SK-N-MC (cell line): Measurements from ENCODE around the gene ZNF441.
A peak's percentile ranks its signal among the peaks of the same experiment; 100 is the strongest.
"Not testable (repeated sequence)": the region's sequence is repeated elsewhere in the genome, so short reads cannot be mapped to it uniquely, and the experiment has no call there.

ENCODE experiments used
- DNase-seq: peaks from one replicate; pipeline ENCODE4 v3.0.0-alpha.2; 2011; ENCODE audit warnings: low read depth, low spot score
- H3K27ac ChIP-seq: fragments of 200-600 bp; sonication (generic); 2 replicates; pipeline ENCODE4 v1.5.1; 2016; ENCODE audit warnings: mixed run types
- H3K36me3 ChIP-seq: fragments of 200-600 bp; sonication (generic); 2 replicates; pipeline ENCODE4 v1.6.1; 2017; ENCODE audit warnings: antibody characterized with exemption, low read length, mixed read lengths; ENCODE audit not compliant: insufficient read depth
- H3K4me3 ChIP-seq: fragments of 200-600 bp; sonication (generic); 2 replicates; pipeline ENCODE4 v1.5.1; 2016
- H3K9ac ChIP-seq: fragments of 200-600 bp; sonication (generic); 2 replicates; pipeline ENCODE4 v1.8.0; 2017; ENCODE audit warnings: mixed run types, mixed read lengths; ENCODE audit not compliant: insufficient read length
- H3K9me3 ChIP-seq: fragments of 200-600 bp; sonication (generic); 2 replicates; pipeline ENCODE4 v1.6.1; 2017; ENCODE audit warnings: low read depth, mild to moderate bottlenecking, antibody characterized with exemption, low read length, moderate library complexity, mixed read lengths
- EZH2 ChIP-seq: fragments of 200-600 bp; sonication (generic); IDR thresholded peaks from one replicate; pipeline ENCODE4 v1.6.1; 2017; ENCODE audit warnings: antibody characterized with exemption
- FOXP2 ChIP-seq: optimal IDR thresholded peaks from 2 replicates; pipeline ENCODE3; 2011; ENCODE audit warnings: mild to moderate bottlenecking, moderate library complexity; ENCODE audit not compliant: insufficient read depth; ENCODE audit errors: extremely low read length, control extremely low read depth
- POLR2AphosphoS5 ChIP-seq: IDR thresholded peaks from 2 replicates; pipeline ENCODE4 v1.6.1; 2012; ENCODE audit warnings: mild to moderate bottlenecking, low read depth, low read length, borderline replicate concordance

Gene ZNF441

DNA sequence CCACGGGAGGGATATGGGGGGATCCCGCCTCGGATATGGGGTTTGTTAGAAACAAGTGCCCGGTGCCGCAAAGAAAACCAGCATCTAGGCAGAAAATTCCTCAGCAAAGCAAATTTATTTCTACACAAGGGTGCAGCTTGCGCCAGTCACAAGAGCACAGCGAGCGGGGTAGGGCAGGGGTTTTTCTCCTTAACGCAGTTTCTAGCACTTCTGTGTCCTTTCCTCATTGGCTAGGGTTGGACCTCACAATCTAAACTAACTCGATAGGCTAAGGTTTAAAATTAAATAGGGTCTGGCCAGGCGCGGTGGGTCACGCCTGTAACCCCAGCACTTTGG, 47.9 kb downstream of the ZNF441 start:
- H3K36me3 ChIP-seq, result no peaks in the 10 kb centered on the region
- no peak for DNase-seq
- TF ChIP-seq EZH2 (no peak), POLR2AphosphoS5 (no peak), FOXP2 (no peak)
- peak overlapping the region; percentile 89 for H3K4me3 ChIP-seq
- H3K9me3 ChIP-seq, result no peaks in the 10 kb centered on the region
- H3K9ac ChIP-seq, result peak overlapping the region; percentile 75
- no peak overlapping the region for H3K27ac ChIP-seq

DNA sequence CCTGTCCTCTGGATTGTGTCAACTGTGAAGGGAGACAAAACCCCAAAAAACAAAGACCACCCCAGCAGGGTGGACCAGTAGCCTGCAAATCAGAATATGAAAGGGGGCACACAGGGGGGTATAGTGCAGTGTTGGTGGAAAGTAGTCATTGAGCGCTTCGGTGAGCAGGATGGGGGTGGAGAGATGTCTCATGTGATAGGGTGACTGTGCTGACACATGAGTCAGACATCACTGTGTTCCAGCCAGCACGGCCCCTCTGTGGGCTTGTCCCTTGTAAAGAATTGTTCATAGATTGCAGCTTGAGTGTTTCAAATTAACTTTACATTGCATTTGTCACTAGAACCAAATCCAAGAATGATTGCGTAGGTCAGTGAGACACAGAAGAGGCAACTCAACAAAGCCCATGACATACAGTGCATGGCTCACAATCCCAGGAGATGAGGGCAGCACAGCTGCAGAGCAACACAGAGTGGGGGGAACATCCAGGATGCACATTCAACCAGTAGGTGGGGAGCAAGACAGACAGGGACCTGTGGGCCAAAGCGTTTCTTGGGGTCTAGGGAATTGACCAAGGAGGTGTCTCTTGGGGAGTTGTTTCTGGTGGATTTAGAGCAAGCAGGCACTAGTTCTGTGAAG, 54.8 kb downstream of the ZNF441 start:
- Histone ChIP-seq H3K4me3 (no peak overlapping the region), H3K36me3 (no peaks in the 10 kb centered on the region), H3K27ac (no peak overlapping the region), H3K9me3 (no peaks in the 10 kb centered on the region), H3K9ac (no peak overlapping the region)
- DNase-seq, result no peak
- no peak for TF ChIP-seq FOXP2
- no peak for TF ChIP-seq POLR2AphosphoS5
- TF ChIP-seq EZH2, result no peak

DNA sequence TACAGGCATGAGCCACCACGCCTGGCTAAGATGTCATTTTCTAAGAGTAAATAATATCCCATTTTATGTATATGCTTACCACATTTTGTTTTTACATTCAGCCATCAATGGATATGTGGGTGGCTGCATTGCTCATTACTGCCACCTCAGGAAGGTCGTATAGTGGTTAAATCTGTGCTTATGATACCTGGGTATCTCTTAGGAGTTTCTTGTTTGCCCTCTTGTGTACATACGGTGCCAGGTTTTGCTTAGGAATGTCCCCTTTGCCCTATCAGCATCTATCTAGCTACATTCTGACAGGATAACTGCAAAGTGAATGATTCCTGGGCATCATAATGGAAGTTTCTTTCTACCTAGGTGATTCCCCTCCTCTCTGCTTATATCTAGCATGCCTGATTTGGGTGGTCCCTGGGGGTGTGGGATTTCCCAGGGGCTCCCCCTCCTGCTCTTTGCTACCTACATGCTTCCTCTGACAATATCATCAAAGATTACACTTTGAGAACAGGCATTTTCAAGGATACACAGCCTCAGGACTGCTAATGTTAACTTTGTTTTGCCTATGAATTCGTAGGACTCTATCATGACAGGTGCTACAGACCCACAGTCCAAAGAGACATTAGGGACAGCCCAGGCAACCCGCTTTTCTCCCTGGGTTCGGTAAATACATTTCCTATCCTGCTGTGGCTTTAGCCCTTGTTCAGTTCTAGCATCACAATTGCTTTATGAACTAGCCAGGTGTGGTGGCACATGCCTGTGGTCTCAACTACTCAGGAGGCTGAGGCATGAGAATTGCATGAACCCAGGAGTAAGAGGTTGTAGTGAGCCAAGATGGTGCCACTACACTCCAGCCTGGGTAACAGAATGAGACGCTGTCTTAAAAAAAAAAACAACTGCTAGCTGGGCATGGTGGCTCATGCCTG, 62.4 kb downstream of the ZNF441 start:
- not testable (repeated sequence) for H3K27ac ChIP-seq, DNase-seq, H3K4me3 ChIP-seq, H3K9ac ChIP-seq
- H3K9me3 ChIP-seq, result peaks cover 17% of the 10 kb centered on the region
- H3K36me3 ChIP-seq, result peaks cover 20% of the 10 kb centered on the region

DNA sequence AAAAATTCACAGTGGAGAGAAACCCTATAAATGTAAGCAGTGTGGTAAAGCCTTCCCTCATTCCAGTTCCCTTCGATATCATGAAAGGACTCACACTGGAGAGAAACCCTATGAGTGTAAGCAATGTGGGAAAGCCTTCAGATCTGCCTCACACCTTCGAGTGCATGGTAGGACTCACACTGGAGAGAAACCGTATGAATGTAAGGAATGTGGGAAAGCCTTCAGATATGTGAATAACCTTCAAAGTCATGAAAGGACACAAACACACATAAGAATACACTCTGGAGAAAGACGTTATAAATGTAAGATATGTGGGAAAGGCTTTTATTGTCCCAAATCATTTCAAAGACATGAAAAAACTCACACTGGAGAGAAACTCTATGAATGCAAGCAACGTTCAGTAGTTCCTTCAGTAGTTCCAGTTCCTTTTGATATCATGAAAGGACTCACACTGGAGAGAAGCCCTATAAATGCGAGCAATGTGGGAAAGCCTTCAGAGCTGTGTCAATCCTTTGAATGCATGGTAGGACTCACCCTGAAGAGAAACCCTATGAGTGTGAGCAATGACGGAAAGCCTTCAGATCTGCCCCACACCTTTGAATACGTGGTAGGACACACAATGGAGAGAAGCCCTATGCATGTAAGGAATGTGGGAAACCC, 65.6 kb downstream of the ZNF441 start:
- no peak overlapping the region for H3K27ac ChIP-seq
- no peak for DNase-seq
- H3K4me3 ChIP-seq, result no peak overlapping the region
- H3K9ac ChIP-seq, result no peak overlapping the region
- peaks cover 20% of the 10 kb centered on the region for H3K36me3 ChIP-seq
- TF ChIP-seq EZH2 (no peak), POLR2AphosphoS5 (no peak), FOXP2 (no peak)
- H3K9me3 ChIP-seq, result peaks cover 15% of the 10 kb centered on the region

DNA sequence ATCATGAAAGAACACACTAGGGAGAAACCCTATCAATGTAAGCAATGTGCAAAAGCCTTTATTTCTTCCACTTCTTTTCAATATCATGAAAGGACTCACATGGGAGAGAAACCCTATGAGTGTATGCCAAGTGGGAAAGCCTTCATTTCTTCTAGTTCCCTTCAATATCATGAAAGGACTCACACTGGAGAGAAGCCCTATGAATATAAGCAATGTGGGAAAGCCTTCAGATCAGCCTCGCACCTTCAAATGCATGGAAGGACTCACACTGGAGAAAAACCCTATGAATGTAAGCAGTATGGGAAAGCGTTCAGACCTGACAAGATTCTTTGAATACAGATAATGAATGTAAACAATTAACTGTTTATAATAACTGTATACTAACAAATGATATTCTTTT, 66.7 kb downstream of the ZNF441 start:
- TF ChIP-seq EZH2, result no peak
- no peak for TF ChIP-seq FOXP2
- TF ChIP-seq POLR2AphosphoS5, result no peak
- Histone ChIP-seq H3K27ac (no peak overlapping the region), H3K36me3 (peaks cover 20% of the 10 kb centered on the region), H3K9me3 (peaks cover 14% of the 10 kb centered on the region), H3K9ac (no peak overlapping the region), H3K4me3 (no peak overlapping the region)
- DNase-seq, result no peak
